SK-N-SH (cell line): ENCODE measurements around the gene HS6ST1. TPM values are rescaled to one million over a fixed set of nuclear protein-coding genes. Genes with fewer than 3 reads are reported as not detected.

Experiments used
- CTCF ChIA-PET: fragments of 300-600, 350-600 bp; formaldehyde crosslinking; extraction: SDS; loops from one replicate; lab custom pipeline; 2021; lab: Yijun Ruan, JAX
- POLR2A ChIA-PET: fragments of 350-600 bp; sonication (Branson Sonifier 250); formaldehyde crosslinking; extraction: SDS; loops from one replicate; lab custom pipeline; 2020; ENCODE audit warnings: antibody characterized with exemption, inconsistent platforms; lab: Yijun Ruan, JAX
- DNase-seq: peaks from one replicate; pipeline ENCODE4 v3.0.0; 2012
- H2AFZ ChIP-seq: fragments of 200-600 bp; sonication (generic); 2 replicates; pipeline ENCODE4 v1.8.1; 2016; ENCODE audit warnings: antibody characterized with exemption, mild to moderate bottlenecking, low read depth
- H3F3A ChIP-seq: fragments of 200-600 bp; sonication (generic); replicated peaks from 2 replicates; pipeline ENCODE3; 2016; ENCODE audit warnings: antibody characterized with exemption, mild to moderate bottlenecking; ENCODE audit not compliant: insufficient read depth
- H3K27ac ChIP-seq, 2 experiments: fragments of 200-500 bp in 1 of 2; fragments of 200-600 bp in 1 of 2; sonication (Bioruptor generic) in 1 of 2; sonication (generic), shearing (Covaris generic) in 1 of 2; 2 replicates each; pipeline versions ENCODE4 v1.5.1 to v1.6.1; 2014 to 2016; ENCODE audit warnings: low read depth in 2 of 2, inconsistent platforms in 1 of 2, low read length in 1 of 2, mild to moderate bottlenecking in 1 of 2, mixed read lengths in 1 of 2
- H3K27me3 ChIP-seq: fragments of 200-600 bp; sonication (generic), shearing (Covaris generic); 2 replicates; pipeline ENCODE4 v1.6.1; 2016; ENCODE audit warnings: mixed run types; ENCODE audit not compliant: insufficient read depth
- H3K36me3 ChIP-seq, 2 experiments: fragments of 200-500 bp in 1 of 2; fragments of 200-600 bp in 1 of 2; sonication (Bioruptor generic) in 1 of 2; sonication (generic) in 1 of 2; replicated peaks in 1 of 2; 2 replicates each; pipeline versions ENCODE3 to v1.5.1; 2014 to 2016; ENCODE audit warnings: low read length in 1 of 2, mild to moderate bottlenecking in 1 of 2; ENCODE audit not compliant: insufficient read depth in 2 of 2, control insufficient read depth in 1 of 2
- H3K4me1 ChIP-seq, 2 experiments: fragments of 200-500 bp in 1 of 2; fragments of 200-600 bp in 1 of 2; sonication (Bioruptor generic) in 1 of 2; sonication (generic), shearing (Covaris generic) in 1 of 2; 2 replicates each; pipeline versions ENCODE4 v1.5.1 to v1.6.1; 2014 to 2016; ENCODE audit warnings: low read depth in 1 of 2, low read length in 1 of 2, mixed run types in 1 of 2; ENCODE audit not compliant: insufficient read depth in 2 of 2, control insufficient read depth in 1 of 2
- H3K4me2 ChIP-seq: fragments of 200-600 bp; sonication (generic), shearing (Covaris generic); 2 replicates; pipeline ENCODE4 v1.6.1; 2017; ENCODE audit warnings: mixed run types
- H3K4me3 ChIP-seq, 2 experiments: fragments of 200-500 bp in 1 of 2; fragments of 200-600 bp in 1 of 2; sonication (Bioruptor generic) in 1 of 2; sonication (generic), shearing (Covaris generic) in 1 of 2; 2 replicates each; pipeline versions ENCODE4 v1.5.1 to v1.8.1; 2014 to 2016; ENCODE audit warnings: low read depth in 2 of 2, inconsistent platforms in 1 of 2, low read length in 1 of 2, mild to moderate bottlenecking in 1 of 2, mixed read lengths in 1 of 2, moderate library complexity in 1 of 2
- H3K79me2 ChIP-seq: fragments of 200-600 bp; sonication (generic); 2 replicates; pipeline ENCODE4 v1.8.1; 2017; ENCODE audit warnings: mild to moderate bottlenecking; ENCODE audit not compliant: insufficient read depth
- H3K9ac ChIP-seq: fragments of 200-600 bp; sonication (generic); 2 replicates; pipeline ENCODE4 v1.6.1; 2017; ENCODE audit warnings: mixed run types
- H3K9me2 ChIP-seq: fragments of 200-600 bp; sonication (generic); 2 replicates; pipeline ENCODE4 v1.6.1; 2017; ENCODE audit warnings: mixed run types
- H3K9me3 ChIP-seq: fragments of 200-600 bp; sonication (generic); 2 replicates; pipeline ENCODE4 v1.6.1; 2017; ENCODE audit warnings: mixed run types, mild to moderate bottlenecking, moderate library complexity
- H4K20me1 ChIP-seq: fragments of 200-600 bp; sonication (generic); 2 replicates; pipeline ENCODE4 v1.6.1; 2017; ENCODE audit warnings: mild to moderate bottlenecking, mixed run types; ENCODE audit not compliant: insufficient read depth
- CHD2 ChIP-seq: fragments of 150-350 bp; IDR thresholded peaks from 2 replicates; pipeline ENCODE4 v1.6.1; 2018; ENCODE audit warnings: low read length; ENCODE audit not compliant: partially characterized antibody
- CTCF ChIP-seq: fragments of 200-600 bp; sonication (generic); IDR thresholded peaks from 2 replicates; pipeline ENCODE4 v1.6.1; 2017; ENCODE audit warnings: antibody characterized with exemption, mild to moderate bottlenecking, moderate library complexity
- ELF1 ChIP-seq: IDR thresholded peaks from 2 replicates; pipeline ENCODE4 v1.4.0; 2012
- EP300 ChIP-seq, 2 experiments: IDR thresholded peaks; 2 replicates each; pipeline versions ENCODE4 v1.4.0 to v1.6.1; 2012; ENCODE audit warnings: borderline replicate concordance in 1 of 2, low read depth in 1 of 2, low read length in 1 of 2
- EZH2phosphoT487 ChIP-seq: fragments of 200-600 bp; sonication (generic); IDR thresholded peaks from 2 replicates; pipeline ENCODE4 v1.6.1; 2017; ENCODE audit warnings: low read depth, mixed run types, mild to moderate bottlenecking, antibody characterized with exemption, moderate library complexity, borderline replicate concordance
- FOXJ3 ChIP-seq: sonication (generic); formaldehyde crosslinking; IDR thresholded peaks from 2 replicates; pipeline ENCODE4 v1.5.1; 2020; ENCODE audit warnings: mild to moderate bottlenecking, missing genetic modification reagents
- GABPA ChIP-seq: IDR thresholded peaks from 2 replicates; pipeline ENCODE4 v1.4.0; 2012; ENCODE audit warnings: low read depth, mild to moderate bottlenecking
- JUND ChIP-seq: IDR thresholded peaks from 2 replicates; pipeline ENCODE4 v1.4.0; 2012
- MAX ChIP-seq: IDR thresholded peaks from 2 replicates; pipeline ENCODE4 v1.4.0; 2012; ENCODE audit warnings: low read depth
- MEF2A ChIP-seq: IDR thresholded peaks from 2 replicates; pipeline ENCODE4 v1.4.0; 2012; ENCODE audit warnings: low read depth, borderline replicate concordance
- NRF1 ChIP-seq: IDR thresholded peaks from 2 replicates; pipeline ENCODE4 v1.6.1; 2012; ENCODE audit warnings: low read depth, mild to moderate bottlenecking, low read length
- PBX3 ChIP-seq: IDR thresholded peaks from 2 replicates; pipeline ENCODE4; 2012
- POLR2AphosphoS5 ChIP-seq: IDR thresholded peaks from 2 replicates; pipeline ENCODE4 v1.6.1; 2012; ENCODE audit warnings: low read depth, low read length
- RCOR1 ChIP-seq: fragments of 150-350 bp; IDR thresholded peaks from 2 replicates; pipeline ENCODE4 v1.6.1; 2017; ENCODE audit warnings: antibody characterized with exemption, low read length
- SIN3A ChIP-seq: IDR thresholded peaks from 2 replicates; pipeline ENCODE4 v1.6.1; 2012; ENCODE audit warnings: low read depth, mild to moderate bottlenecking, low read length, moderate library complexity, borderline replicate concordance
- SMC3 ChIP-seq: IDR thresholded peaks from 2 replicates; pipeline ENCODE4 v1.6.1; 2012; ENCODE audit warnings: low read depth, low read length, improper control_type of control experiment
- TAF1 ChIP-seq: IDR thresholded peaks from 2 replicates; pipeline ENCODE4 v1.6.1; 2012; ENCODE audit warnings: low read depth, mild to moderate bottlenecking, low read length, moderate library complexity, borderline replicate concordance
- TCF12 ChIP-seq: IDR thresholded peaks from 2 replicates; pipeline ENCODE4 v1.4.0; 2012
- TEAD4 ChIP-seq: IDR thresholded peaks from 2 replicates; pipeline ENCODE4 v1.4.0; 2012; ENCODE audit warnings: mild to moderate bottlenecking, borderline replicate concordance; ENCODE audit not compliant: insufficient read depth
- USF2 ChIP-seq: fragments of 150-350 bp; IDR thresholded peaks from 2 replicates; pipeline ENCODE4 v1.6.1; 2017; ENCODE audit warnings: antibody characterized with exemption, low read length, low read depth, borderline replicate concordance
- WGBS: methylation state at CpG from one replicate; pipeline ENCODE4 v1.1.6; 2017; ENCODE audit warnings: low lambda C conversion rate; 5-methylcytosine and 5-hydroxymethylcytosine counted together
- polyA plus RNA-seq, 3 experiments: library from polyadenylated mRNA; depleted of rRNA; stranded (reverse); fragments of >200 nt; gene quantifications; 2 replicates each; pipeline ENCODE4 v1.2.3, GENCODE V29; 2012

Gene HS6ST1
- polyA plus RNA-seq, 1 of the 3 experiments (the other 2 are of a cell fraction): 5.9 TPM

- TF ChIP-seq POLR2AphosphoS5 (no peak), EP300 (IDR thresholded peaks at IDR 0.05; ENCODE audit: borderline replicate concordance in 1 of 2, low read depth in 1 of 2, low read length in 1 of 2) (no peak), ELF1 (no peak), EZH2phosphoT487 (no peak), TAF1 (no peak), JUND (no peak), MAX (no peak), TEAD4 (no peak), USF2 (no peak), CHD2 (no peak), CTCF (no peak), SMC3 (no peak), FOXJ3 (CRISPR knock-in tag) (no peak), SIN3A (no peak), PBX3 (no peak), GABPA (no peak), MEF2A (no peak), NRF1 (no peak), RCOR1 (no peak), TCF12 (no peak)
- TF ChIP-seq, all 33 proteins: peak for 0
- 90% methylated on average over 2 of the region's 11 CpGs for WGBS
- Histone ChIP-seq H3K9me2 (no peaks in the 10 kb centered on the region), H2AFZ (no peak overlapping the region), H3K36me3 (no peaks in the 10 kb centered on the region), H3K27me3 (no peaks in the 10 kb centered on the region), H3K79me2 (0 out of 2 replicates have a peak, but pooled peaks cover 6% of the 10 kb centered on the region), H3K4me2 (no peak overlapping the region), H3K9me3 (no peaks in the 10 kb centered on the region), H3K4me1 (peaks cover 3 to 43% of the 10 kb centered on the region in 2 experiments; a peak in 2 of 4 replicates), H3F3A (no peaks in the 10 kb centered on the region), H3K4me3 (no peak overlapping the region), H4K20me1 (peaks cover 25% of the 10 kb centered on the region), H3K9ac (no peak overlapping the region), H3K27ac (no peak overlapping the region)
- DNase-seq: peak; percentile 32
- POLR2A ChIA-PET: interaction anchor here (0.6 to 1.2 kb wide), 2 partner anchors 28 to 403 kb away, joined by 3 to 4 read pairs; no protein-coding TSS in a partner anchor
- CTCF ChIA-PET: interaction anchor here (0.7 to 2.3 kb wide), 14 partner anchors 11 to 436 kb away, joined by 3 to 13 read pairs (median 4); no protein-coding TSS in a partner anchor
These were observed 1.7 kb upstream of the HS6ST1 start for GRCh38 chr2:128320192-128320905.
